GM18511 (cell line): ENCODE measurements around the gene ICAM4.
A peak's percentile ranks its signal among the peaks of the same experiment; 100 is the strongest.

Source experiments
- ATAC-seq: cut with Tn5 transposase; IDR thresholded peaks from one replicate; pipeline ENCODE4 v1.9.1; 2021; ENCODE audit warnings: mild to moderate bottlenecking, moderate library complexity; ENCODE audit not compliant: unreplicated experiment

Gene ICAM4

DNA sequence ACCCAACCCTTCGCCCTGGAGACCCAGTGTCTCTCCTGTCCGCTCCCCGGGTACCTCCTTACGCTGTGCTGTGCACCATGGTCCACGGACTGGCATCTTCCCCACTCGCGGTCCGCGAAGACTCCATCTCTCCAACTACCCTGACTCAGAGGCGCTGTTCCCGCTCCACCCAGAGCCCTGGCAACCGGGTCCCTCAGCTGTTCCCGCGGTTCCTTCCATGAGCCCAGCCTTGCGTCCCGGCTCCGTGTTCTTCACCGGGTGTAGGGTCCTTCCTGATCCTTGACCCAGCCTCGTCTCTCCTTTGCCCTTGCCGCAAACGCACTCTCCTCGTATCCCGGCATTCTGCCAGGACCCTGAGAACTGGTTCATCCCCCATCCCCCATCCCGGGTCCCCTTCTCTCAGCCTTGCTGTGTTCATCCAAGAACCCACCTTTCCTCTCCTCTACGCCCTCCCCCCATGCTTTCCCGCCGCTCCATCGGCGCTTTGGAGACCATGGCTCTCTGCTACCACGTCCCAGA, 3.7 kb downstream of the ICAM4 start:
- no peak for ATAC-seq

DNA sequence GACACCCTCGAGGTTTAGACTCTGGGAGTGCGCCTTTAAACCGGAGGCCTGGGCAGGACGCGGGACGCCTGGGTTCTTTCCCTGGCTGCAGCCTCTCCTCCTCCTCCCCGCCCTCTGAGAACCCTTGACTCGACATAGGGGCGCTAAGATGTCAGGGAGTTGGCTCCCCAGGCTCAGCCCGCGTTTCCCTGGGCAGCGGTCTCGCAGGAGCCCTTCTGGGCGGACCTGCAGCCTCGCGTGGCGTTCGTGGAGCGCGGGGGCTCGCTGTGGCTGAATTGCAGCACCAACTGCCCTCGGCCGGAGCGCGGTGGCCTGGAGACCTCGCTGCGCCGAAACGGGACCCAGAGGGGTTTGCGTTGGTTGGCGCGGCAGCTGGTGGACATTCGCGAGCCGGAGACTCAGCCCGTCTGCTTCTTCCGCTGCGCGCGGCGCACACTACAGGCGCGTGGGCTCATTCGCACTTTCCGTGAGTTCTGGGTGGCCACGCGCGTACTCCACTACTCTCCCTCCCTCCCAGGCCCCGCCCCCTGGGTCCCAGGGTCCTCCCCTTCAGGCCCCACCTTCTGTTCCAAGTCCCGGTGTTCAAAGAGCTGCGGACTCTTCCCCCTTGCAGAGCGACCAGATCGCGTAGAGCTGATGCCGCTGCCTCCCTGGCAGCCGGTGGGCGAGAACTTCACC, 4.3 kb downstream of the ICAM4 start:
- no peak for ATAC-seq

GRCh38 chr19:10291554-10292205, 4.9 kb downstream of the ICAM4 start:
- no peak for ATAC-seq

DNA sequence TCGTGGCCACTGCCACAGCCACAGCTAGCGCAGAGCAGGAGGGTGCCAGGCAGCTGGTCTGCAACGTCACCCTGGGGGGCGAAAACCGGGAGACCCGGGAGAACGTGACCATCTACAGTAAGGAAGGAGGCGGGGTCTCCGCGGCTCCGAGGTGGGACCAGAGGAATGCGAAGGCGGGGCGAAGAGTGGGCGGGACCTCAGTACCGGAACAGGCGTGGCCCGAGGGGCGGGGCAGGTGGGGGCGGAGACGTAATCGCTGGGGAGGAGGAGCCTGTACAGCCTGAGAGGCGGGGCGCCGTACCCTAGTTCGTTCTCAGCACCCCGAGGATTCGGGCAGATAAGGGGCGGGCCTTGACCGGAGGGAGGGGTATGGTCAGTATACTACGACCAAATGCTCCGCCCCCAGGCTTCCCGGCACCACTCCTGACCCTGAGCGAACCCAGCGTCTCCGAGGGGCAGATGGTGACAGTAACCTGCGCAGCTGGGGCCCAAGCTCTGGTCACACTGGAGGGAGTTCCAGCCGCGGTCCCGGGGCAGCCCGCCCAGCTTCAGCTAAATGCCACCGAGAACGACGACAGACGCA, 5.5 kb downstream of the ICAM4 start:
- peak; percentile 50 for ATAC-seq

DNA sequence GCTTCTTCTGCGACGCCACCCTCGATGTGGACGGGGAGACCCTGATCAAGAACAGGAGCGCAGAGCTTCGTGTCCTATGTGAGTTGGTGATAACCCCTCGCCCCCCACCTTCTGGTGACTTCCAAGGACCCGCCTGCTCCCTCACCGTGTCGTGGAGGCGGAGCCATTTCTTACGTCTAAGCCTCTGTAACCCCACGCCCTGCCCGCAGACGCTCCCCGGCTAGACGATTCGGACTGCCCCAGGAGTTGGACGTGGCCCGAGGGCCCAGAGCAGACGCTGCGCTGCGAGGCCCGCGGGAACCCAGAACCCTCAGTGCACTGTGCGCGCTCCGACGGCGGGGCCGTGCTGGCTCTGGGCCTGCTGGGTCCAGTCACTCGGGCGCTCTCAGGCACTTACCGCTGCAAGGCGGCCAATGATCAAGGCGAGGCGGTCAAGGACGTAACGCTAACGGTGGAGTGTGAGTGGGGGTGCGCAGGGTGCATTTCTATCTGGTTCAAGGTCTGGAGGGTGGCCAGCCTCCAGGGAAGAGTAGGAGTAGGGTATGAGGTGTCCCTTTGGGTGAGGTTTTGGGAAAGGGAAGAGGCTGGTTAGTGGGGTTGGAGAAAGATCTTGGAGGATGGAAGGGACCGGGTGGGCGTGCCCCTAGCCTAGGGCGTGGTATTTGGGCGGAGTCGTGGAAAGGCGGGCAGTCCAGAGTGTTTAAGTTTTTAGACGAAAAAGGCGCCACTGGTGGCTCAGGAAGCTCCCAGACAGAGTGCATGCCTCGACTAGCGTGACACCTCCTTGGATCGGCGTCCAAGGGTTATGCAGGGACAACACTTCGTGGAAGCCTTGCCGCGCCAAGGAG, 6.3 kb downstream of the ICAM4 start:
- no peak for ATAC-seq

GRCh38 chr19:10293637-10294367, 7.0 kb downstream of the ICAM4 start:
- no peak for ATAC-seq

- no peak for ATAC-seq
These were observed 7.6 kb downstream of the ICAM4 start for GRCh38 chr19:10294368-10294697.

- ATAC-seq, result peak; percentile 53
These were observed 8.6 kb downstream of the ICAM4 start for GRCh38 chr19:10295305-10295846.

DNA sequence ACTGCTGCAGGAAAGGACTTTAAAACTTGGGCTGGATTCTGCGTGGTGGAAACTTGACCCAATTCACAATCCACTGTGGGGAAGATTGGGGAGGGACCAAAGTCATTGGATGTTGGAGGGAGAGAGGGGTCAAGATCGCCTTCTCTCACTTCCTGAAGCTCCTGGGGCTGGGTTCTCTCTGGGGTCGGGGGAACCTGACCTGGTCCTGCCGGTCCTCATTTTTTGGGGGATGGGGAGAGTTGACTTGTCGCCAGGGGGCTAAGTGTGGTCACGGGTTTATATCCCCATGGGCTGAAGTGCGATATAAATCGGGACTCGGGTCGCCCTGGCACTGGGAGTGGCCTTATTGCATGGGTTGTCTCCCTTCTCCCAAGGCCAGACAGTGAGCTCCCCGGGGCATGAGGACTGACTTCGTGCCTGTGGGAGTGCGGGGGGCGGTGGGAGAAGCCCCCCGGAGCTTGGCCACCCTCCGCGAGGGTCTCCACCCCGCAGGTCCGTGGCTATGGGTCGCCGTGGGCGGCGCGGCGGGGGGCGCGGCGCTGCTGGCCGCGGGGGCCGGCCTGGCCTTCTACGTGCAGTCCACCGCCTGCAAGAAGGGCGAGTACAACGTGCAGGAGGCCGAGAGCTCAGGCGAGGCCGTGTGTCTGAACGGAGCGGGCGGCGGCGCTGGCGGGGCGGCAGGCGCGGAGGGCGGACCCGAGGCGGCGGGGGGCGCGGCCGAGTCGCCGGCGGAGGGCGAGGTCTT, 9.3 kb downstream of the ICAM4 start:
- no peak for ATAC-seq

GRCh38 chr19:10299545-10300458, 13.0 kb downstream of the ICAM4 start:
- no peak for ATAC-seq

DNA sequence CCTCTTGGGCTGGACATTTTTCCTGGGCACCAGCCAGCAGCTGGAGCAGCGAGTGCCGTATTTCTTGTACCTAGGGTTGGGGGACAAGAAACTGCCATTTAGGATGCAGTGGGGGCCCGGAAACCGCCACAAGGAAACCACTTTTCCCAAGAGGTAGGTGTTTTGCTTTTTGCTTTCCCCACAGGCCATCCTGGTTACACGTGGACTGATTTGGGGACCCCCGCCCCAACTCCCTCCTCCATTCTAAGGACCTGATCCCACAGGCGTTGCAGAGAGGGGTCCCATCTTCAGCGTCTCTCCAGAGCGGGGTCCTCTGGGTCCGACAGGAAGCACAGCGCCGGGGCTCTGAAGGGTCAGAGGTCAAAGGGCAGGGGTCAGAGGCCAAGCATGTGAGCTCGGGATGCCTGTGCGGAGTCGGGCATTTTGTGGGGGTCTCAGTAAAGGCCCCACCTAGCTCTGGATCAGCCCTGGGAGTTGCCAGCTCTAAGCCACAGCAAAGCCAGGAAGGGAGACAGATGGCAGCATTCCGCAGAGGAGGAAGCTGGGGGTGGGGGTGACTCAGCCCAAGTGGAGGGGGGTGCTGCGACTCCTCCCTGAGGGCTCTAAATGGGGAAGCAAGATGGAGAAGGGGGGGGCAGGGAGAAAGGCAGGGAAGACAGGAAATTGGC, 18.5 kb downstream of the ICAM4 start:
- no peak for ATAC-seq

- ATAC-seq, result no peak
These were observed 19.6 kb downstream of the ICAM4 start for GRCh38 chr19:10306327-10306726.

DNA sequence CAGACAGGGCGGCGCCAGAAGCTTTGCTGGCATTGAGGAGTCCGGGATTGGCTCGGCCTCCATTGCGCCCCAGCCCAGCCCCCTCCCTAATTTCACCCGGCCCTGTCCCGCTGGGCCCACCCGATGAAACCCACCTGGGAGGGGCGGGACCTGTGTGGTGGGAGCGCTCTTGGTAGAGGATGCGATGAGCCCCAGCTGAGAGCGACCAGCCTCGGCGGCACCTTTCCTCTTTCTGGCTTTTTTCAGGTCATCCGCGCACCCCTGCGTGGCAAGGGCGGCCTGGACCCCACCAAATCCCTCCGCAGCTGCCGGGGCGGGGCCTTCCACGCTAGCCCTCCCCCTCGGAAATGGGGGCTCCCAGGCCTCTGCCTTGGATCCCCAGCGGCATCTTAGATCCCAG, 22.7 kb downstream of the ICAM4 start, which contains the start of gene ZGLP1:
TSS of gene ZGLP1 (minus strand) at position 393 of the 400 bp plus-strand sequence.
- ATAC-seq, result no peak

DNA sequence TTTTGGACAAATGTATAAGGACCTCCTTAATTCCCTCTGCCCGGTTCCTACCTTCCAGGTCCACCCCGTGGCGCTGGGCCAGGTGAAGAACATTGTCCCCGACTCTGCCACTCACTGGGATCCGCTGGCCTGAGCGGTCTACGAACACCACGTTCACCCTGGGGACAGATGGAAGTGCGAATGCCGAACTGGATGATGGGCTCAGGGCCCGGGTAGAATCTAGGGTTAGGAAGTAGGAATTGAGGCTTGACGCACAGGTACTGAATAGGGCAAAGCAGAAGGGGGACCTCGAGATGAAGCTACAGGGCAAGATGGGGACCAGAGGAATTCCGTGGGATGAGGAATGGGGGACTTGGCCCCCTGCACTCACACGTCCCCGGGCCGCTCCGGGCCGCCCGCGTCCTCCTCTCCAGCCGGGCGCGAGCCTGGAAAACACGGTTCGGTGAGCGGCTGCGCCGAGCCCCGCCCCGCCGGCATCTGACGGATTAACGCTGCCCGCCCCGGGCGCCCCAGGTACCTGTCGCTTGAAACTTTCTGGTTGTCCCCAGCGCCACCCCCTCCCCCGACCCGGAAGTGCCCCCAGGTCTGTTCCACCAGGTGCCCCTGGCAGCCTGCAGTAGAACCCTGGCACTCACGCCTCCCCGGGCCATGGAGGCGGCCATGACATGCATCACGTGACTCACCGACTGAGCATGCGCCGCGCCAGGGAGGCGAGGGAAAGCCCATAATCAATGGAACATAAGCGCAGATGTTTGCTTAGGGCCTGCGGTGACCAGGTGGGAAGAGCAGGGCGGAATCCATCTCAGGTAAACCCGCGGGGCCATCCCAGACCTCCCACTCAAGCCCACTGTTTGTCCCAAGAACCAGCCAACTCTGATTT, 28.8 kb downstream of the ICAM4 start, which contains the start of gene FDX2:
TSS of gene FDX2 (minus strand) at position 681 of the 880 bp plus-strand sequence. CDS start at position 662, 19 bp downstream.
- peak; percentile 68 for ATAC-seq

DNA sequence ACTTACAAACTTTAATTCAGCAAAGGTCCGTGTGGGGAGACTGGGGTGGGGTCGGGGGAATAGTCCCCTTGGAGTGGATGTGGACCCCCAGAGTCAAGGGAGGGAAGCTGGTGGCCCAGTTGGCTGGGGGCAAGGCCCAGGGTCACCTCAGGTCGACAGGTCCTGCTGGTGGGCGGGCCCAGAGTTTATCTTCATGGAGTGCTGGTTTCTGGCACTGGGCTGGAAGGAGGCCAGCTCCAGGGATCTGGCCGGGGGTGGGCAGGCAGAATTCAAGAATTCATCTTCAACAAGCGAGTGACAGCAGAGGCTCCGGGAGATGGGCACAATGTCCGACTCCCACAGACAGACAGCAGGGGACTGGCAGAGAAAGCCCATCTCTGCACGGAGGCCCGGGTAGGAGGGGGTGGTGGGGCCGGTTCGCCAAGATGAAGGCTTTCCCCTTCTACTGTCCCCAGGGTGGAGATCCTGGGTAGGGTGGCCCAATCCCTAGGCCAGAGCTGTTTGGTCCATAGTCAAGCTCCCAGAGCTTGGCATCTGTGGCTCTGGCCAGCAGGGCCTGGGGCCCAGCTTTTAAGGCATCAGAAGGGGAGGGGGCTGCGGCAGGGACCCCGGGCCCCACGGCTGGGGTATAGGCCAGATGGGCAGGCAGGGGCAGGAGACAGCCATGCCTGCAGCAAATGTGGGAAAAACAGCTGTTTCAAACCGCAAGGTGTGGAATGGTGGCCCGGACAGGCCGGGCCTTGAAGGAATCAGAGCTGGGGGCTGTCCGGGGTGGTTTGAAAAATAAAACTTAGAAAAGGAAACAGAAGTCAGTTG, 29.7 kb downstream of the ICAM4 start:
- ATAC-seq, result no peak
